K562 (cell line): ENCODE measurements around the gene NPB. TPM values are rescaled to one million over a fixed set of nuclear protein-coding genes. Genes with fewer than 3 reads are reported as not detected.
A peak's percentile ranks its signal among the peaks of the same experiment; 100 is the strongest.

Experiments
- ATAC-seq: fragments of 200-7000 bp; cut with Tn5 transposase; 3 replicates; pipeline ENCODE4 v1.9.1; 2020; ENCODE audit warnings: moderate library complexity
- BruUV-seq: library from RNA; stranded (reverse); fragments of 400-500 nt; replicated peaks from 2 replicates; lab custom pipeline; 2021; lab: Mats Ljungman, UMichigan
- CTCF ChIA-PET: fragments of 300-600 bp; formaldehyde crosslinking; extraction: SDS; loops from one replicate; lab custom pipeline; 2021; ENCODE audit warnings: low intra/inter-chr PET ratio; lab: Yijun Ruan, JAX
- POLR2A ChIA-PET: fragments of 300-600, 350-650 bp; sonication (Branson Sonifier 250); formaldehyde crosslinking; extraction: SDS; loops from one replicate; lab custom pipeline; 2021; ENCODE audit warnings: antibody characterized with exemption, inconsistent platforms; lab: Yijun Ruan, JAX
- DNase-seq, 4 experiments: peaks; one replicate each; pipeline versions ENCODE4 v3.0.0 to v3.0.0-alpha.2; 2011 to 2018; ENCODE audit warnings: low spot score in 3 of 4, mixed read lengths in 3 of 4; ENCODE audit errors: extremely low read depth in 1 of 4
- FAIRE-seq: peaks from 2 replicates; lab custom pipeline; 2011; peaks lifted over from hg19 to GRCh38; lab: Jason Lieb, UNC
- H2AFZ ChIP-seq: 2 replicates; pipeline ENCODE4 v1.6.0; 2011; ENCODE audit warnings: low read depth, low read length, control low read depth, inconsistent platforms
- H3K27ac ChIP-seq: fragments of 200-600 bp; 3 replicates; pipeline ENCODE4 v1.8.0; 2011; ENCODE audit warnings: low read depth, mild to moderate bottlenecking, control low read depth, inconsistent platforms, low read length, moderate library complexity, mixed read lengths; ENCODE audit errors: extremely low read depth
- H3K27me3 ChIP-seq, 2 experiments: fragments of 300-600 bp in 1 of 2; 2 replicates in 1 of 2; 3 replicates in 1 of 2; pipeline versions ENCODE4 v1.6.0 to v1.8.0; 2011; ENCODE audit warnings: inconsistent platforms in 2 of 2, low read length in 2 of 2, mild to moderate bottlenecking in 1 of 2, mixed read lengths in 1 of 2, moderate library complexity in 1 of 2; ENCODE audit not compliant: control insufficient read depth in 2 of 2, insufficient read depth in 2 of 2
- H3K36me3 ChIP-seq: fragments of 300-600 bp; 3 replicates; pipeline ENCODE4 v1.8.0; 2011; ENCODE audit warnings: mild to moderate bottlenecking, low read length, inconsistent platforms; ENCODE audit not compliant: control insufficient read depth, insufficient read depth
- H3K4me1 ChIP-seq, 2 experiments: fragments of 200-600 bp in 1 of 2; replicated peaks in 1 of 2; 2 replicates in 1 of 2; 3 replicates in 1 of 2; pipeline versions ENCODE4 v1.5.1 to v1.8.0; 2011; ENCODE audit warnings: inconsistent platforms in 2 of 2, low read length in 2 of 2, mild to moderate bottlenecking in 1 of 2, mixed read lengths in 1 of 2, moderate library complexity in 1 of 2; ENCODE audit not compliant: control insufficient read depth in 2 of 2, insufficient read depth in 2 of 2
- H3K4me2 ChIP-seq: 2 replicates; pipeline ENCODE4 v1.6.1; 2011; ENCODE audit warnings: low read length, control low read depth, inconsistent platforms, mixed read lengths; ENCODE audit not compliant: insufficient read depth
- H3K4me3 ChIP-seq: fragments of 200-600 bp; sonication (generic), shearing (Covaris generic); 2 replicates; pipeline ENCODE4 v1.5.1; 2016; ENCODE audit warnings: control low read depth, inconsistent platforms
- H3K79me2 ChIP-seq: fragments of 200-600 bp; 3 replicates; pipeline ENCODE4 v1.8.0; 2011; ENCODE audit warnings: low read length, inconsistent platforms; ENCODE audit not compliant: control insufficient read depth, insufficient read depth
- H3K9ac ChIP-seq, 2 experiments: 2 replicates each; pipeline versions ENCODE4 v1.6.0 to v1.6.1; 2011; ENCODE audit warnings: low read depth in 2 of 2, low read length in 2 of 2, control low read depth in 1 of 2, inconsistent platforms in 1 of 2, mild to moderate bottlenecking in 1 of 2, mixed read lengths in 1 of 2; ENCODE audit not compliant: insufficient read depth in 1 of 2
- H3K9me1 ChIP-seq: one replicate; pipeline ENCODE4 v1.6.0; 2011; ENCODE audit warnings: inconsistent platforms, mild to moderate bottlenecking, low read length, moderate library complexity; ENCODE audit not compliant: control insufficient read depth, insufficient read depth
- H3K9me3 ChIP-seq: replicated peaks from 2 replicates; pipeline ENCODE4 v1.5.1; 2011; ENCODE audit warnings: low read depth, low read length, inconsistent platforms; ENCODE audit not compliant: control insufficient read depth, insufficient read depth
- H4K20me1 ChIP-seq: replicated peaks from 2 replicates; pipeline ENCODE4 v1.6.1; 2011; ENCODE audit warnings: low read length, inconsistent platforms, mixed read lengths; ENCODE audit not compliant: control insufficient read depth, insufficient read depth
- ELF1 ChIP-seq: fragments of 200-800 bp; sonication (Bioruptor generic); IDR thresholded peaks from 2 replicates; pipeline ENCODE4 v1.6.1; 2016; ENCODE audit warnings: missing genetic modification characterization, missing compliant biosample characterization
- HMGN3 ChIP-seq: IDR thresholded peaks from 2 replicates; pipeline ENCODE4 v1.6.1; 2011; ENCODE audit warnings: borderline replicate concordance, low read depth, mild to moderate bottlenecking, mixed read lengths, low read length; ENCODE audit not compliant: insufficient read length; ENCODE audit errors: extremely low read depth
- POLR2G ChIP-seq: fragments of 200-400 bp; formaldehyde crosslinking; IDR thresholded peaks from 2 replicates; pipeline ENCODE4 v1.6.1; 2017; ENCODE audit warnings: low read depth, mild to moderate bottlenecking, antibody characterized with exemption, low read length, moderate library complexity
- RBFOX2 ChIP-seq: fragments of 200-400 bp; formaldehyde crosslinking; IDR thresholded peaks from 2 replicates; pipeline ENCODE4 v1.6.1; 2017; ENCODE audit warnings: low read depth, mild to moderate bottlenecking, low read length, moderate library complexity
- RBM14 ChIP-seq: fragments of 200-400 bp; formaldehyde crosslinking; IDR thresholded peaks from 2 replicates; pipeline ENCODE4 v1.6.1; 2018; ENCODE audit warnings: low read depth, mild to moderate bottlenecking, low read length, moderate library complexity, borderline replicate concordance; ENCODE audit not compliant: insufficient read depth
- ZNF316 ChIP-seq: fragments of 450-650 bp; IDR thresholded peaks from 2 replicates; pipeline ENCODE4 v1.6.1; 2016
- ZNF764 ChIP-seq: fragments of 250-450 bp; sonication (Bioruptor Pico); IDR thresholded peaks from 2 replicates; pipeline ENCODE4 v1.4.0; 2020; ENCODE audit warnings: low read depth, mild to moderate bottlenecking, moderate library complexity
- WGBS: fragments of 100-300 bp; shearing (Covaris generic); methylation state at CpG from one replicate; pipeline ENCODE4 v1.1.6; 2016; ENCODE audit warnings: low coverage, mixed read lengths; ENCODE audit not compliant: insufficient coverage; ENCODE audit errors: missing lambda C conversion rate; 5-methylcytosine and 5-hydroxymethylcytosine counted together
- in situ Hi-C: fragments of 300-500 bp; cut with MboI; formaldehyde crosslinking; loops from 4 replicates; pipeline ENCODE4 v1.15.0; 2018; ENCODE audit warnings: inconsistent platforms, mixed read lengths
- intact Hi-C: fragments of 100-400 bp; cut with micrococcal nuclease; formaldehyde crosslinking; loops from 2 replicates; pipeline ENCODE4 v1.14.2; 2022
- polyA plus RNA-seq, 8 experiments: library from polyadenylated mRNA; depleted of rRNA in 4 of 8; stranded (reverse) in 5 of 8; unstranded in 3 of 8; fragments of >200 nt; fragmentation: Nextera tagmentation in 2 of 8; fragmentation: Illumina TruSeq in 1 of 8; extraction: Ambion mirVana in 2 of 8; extraction: Trizol in 1 of 8; gene quantifications; 2 replicates each; pipeline versions ENCODE4 v1.2.1 to v1.2.3, GENCODE V29; 2011 to 2014; ENCODE audit warnings: inconsistent platforms in 1 of 8, missing spikeins in 1 of 8
- total RNA-seq, 7 experiments: library from RNA; depleted of rRNA in 6 of 7; stranded (reverse); fragments of >200 nt in 6 of 7; fragmentation: Illumina TruSeq in 2 of 7; extraction: Trizol in 2 of 7; gene quantifications; 2 replicates each; pipeline versions ENCODE4 v1.2.1 to v1.2.3, GENCODE V29; 2011 to 2021; ENCODE audit warnings: low replicate concordance in 1 of 7

NPB gene
- total and polyA plus RNA-seq, 9 of the 15 experiments (the other 6 are each of a cell fraction or from before 2014, with no cell fraction given) = 0.03 to 0.61 (median 0.14) TPM; not detected in 2

- no peak for TF ChIP-seq ZNF764 (CRISPR knock-in tag)
- no peak for TF ChIP-seq ZNF316
These were observed 28.4 kb downstream of the NPB start (continued) for GRCh38 chr17:81930142-81931125.

- H3K27me3 ChIP-seq = no peaks in the 10 kb centered on the region
- ATAC-seq (no peak), DNase-seq (no peak), FAIRE-seq (no peak)
- H3K9ac ChIP-seq = peak overlapping the region in 1 of 2 experiments; percentile 19; a peak in 1 of 4 replicates
- H3K36me3 ChIP-seq = peaks cover 36% of the 10 kb centered on the region; the same call in 2 of the 3 replicates
- ChIA-PET CTCF (no interaction called here), POLR2A (interaction anchor here (0.6 to 2.3 kb wide), 3 partner anchors 15 to 227 kb away, joined by 3 to 7 read pairs (median 3); no protein-coding TSS in a partner anchor)
- H3K4me3 ChIP-seq = no peak overlapping the region
- H4K20me1 ChIP-seq = peaks cover 10% of the 10 kb centered on the region
- no peaks in the 10 kb centered on the region for H3K9me3 ChIP-seq
- peaks cover 36 to 96% of the 10 kb centered on the region in 2 experiments for H3K4me1 ChIP-seq
- peaks cover 44% of the 10 kb centered on the region for H3K79me2 ChIP-seq
- WGBS = 77% methylated on average over 11 of the region's 13 CpGs
- intact Hi-C loops = no loop called here
- no peak overlapping the region for H3K4me2 ChIP-seq
- in situ Hi-C loops = no loop called here
- H2AFZ ChIP-seq = no peak overlapping the region
- BruUV-seq = no TSS peak
- H3K27ac ChIP-seq = no peak overlapping the region
- TF ChIP-seq POLR2G (peak; percentile 86), RBM14 (0 out of 2 replicates have a peak, but pooled peaks have one; percentile 15), HMGN3 (peak; percentile 2), ELF1 (tag) (no peak), RBFOX2 (0 out of 2 replicates have a peak, but pooled peaks have one; percentile 33)
- peaks cover 13% of the 10 kb centered on the region for H3K9me1 ChIP-seq
These were observed 29.1 kb downstream of the NPB start for GRCh38 chr17:81931189-81931556.
